Liver (tissue), 9 donors: Measurements from ENCODE around the gene ZER1. TPM values are rescaled to one million over a fixed set of nuclear protein-coding genes. Genes with fewer than 3 reads are reported as not detected.
"Not testable (repeated sequence)": the region's sequence is repeated elsewhere in the genome, so short reads cannot be mapped to it uniquely, and the experiment has no call there.

ENCODE experiments used
- DNase-seq: peaks from one replicate; pipeline ENCODE4 v3.0.0-alpha.2; 2017; ENCODE audit warnings: low spot score
- H3K27ac ChIP-seq, 2 donors: one replicate each; pipeline ENCODE4 v1.7.0; 2013; ENCODE audit warnings: inconsistent platforms in 2 of 2, low read length in 2 of 2, control low read depth in 1 of 2, low read depth in 1 of 2, mild to moderate bottlenecking in 1 of 2
- H3K27me3 ChIP-seq, 4 donors: one replicate each; pipeline versions ENCODE4 v1.6.1 to v1.7.0; 2013; ENCODE audit warnings: low read length in 3 of 4, inconsistent platforms in 1 of 4, mild to moderate bottlenecking in 1 of 4, moderate library complexity in 1 of 4; ENCODE audit not compliant: control insufficient read depth in 4 of 4, insufficient read depth in 4 of 4
- H3K36me3 ChIP-seq, 4 donors: one replicate each; pipeline versions ENCODE4 v1.6.1 to v1.7.0; 2013; ENCODE audit warnings: low read length in 3 of 4, mild to moderate bottlenecking in 3 of 4, low read depth in 1 of 4, moderate library complexity in 1 of 4; ENCODE audit not compliant: control insufficient read depth in 4 of 4, insufficient read depth in 3 of 4
- H3K4me1 ChIP-seq, 4 donors: one replicate each; pipeline versions ENCODE4 v1.6.1 to v1.7.0; 2013; ENCODE audit warnings: low read length in 3 of 4, mild to moderate bottlenecking in 3 of 4, moderate library complexity in 1 of 4; ENCODE audit not compliant: control insufficient read depth in 4 of 4, insufficient read depth in 4 of 4
- H3K4me3 ChIP-seq, 3 donors: one replicate each; pipeline versions ENCODE4 v1.6.1 to v1.7.0; 2013; ENCODE audit warnings: low read length in 3 of 3, control low read depth in 1 of 3, low read depth in 1 of 3, mild to moderate bottlenecking in 1 of 3
- H3K9ac ChIP-seq, 2 donors: one replicate each; pipeline ENCODE4 v1.7.0; 2013; ENCODE audit warnings: low read length in 2 of 2, mild to moderate bottlenecking in 2 of 2, moderate library complexity in 2 of 2, control low read depth in 1 of 2, low read depth in 1 of 2
- H3K9me3 ChIP-seq, 4 donors: one replicate each; pipeline versions ENCODE4 v1.6.1 to v1.7.0; 2013; ENCODE audit warnings: low read length in 3 of 4; ENCODE audit not compliant: control insufficient read depth in 4 of 4
- ATF3 ChIP-seq: IDR thresholded peaks from 2 replicates; pipeline ENCODE4 v1.6.1; 2016; ENCODE audit warnings: antibody characterized with exemption
- CTCF ChIP-seq: fragments of 150-350 bp; IDR thresholded peaks from 2 replicates; pipeline ENCODE4 v1.5.1; 2017; ENCODE audit warnings: improper control_type of control experiment, low read depth, low read length; ENCODE audit not compliant: missing input control
- EGR1 ChIP-seq, 2 donors: IDR thresholded peaks; 2 replicates each; pipeline ENCODE4 v1.6.1; 2016 to 2018; ENCODE audit warnings: antibody characterized with exemption in 2 of 2, low read depth in 2 of 2
- FOXA1 ChIP-seq: IDR thresholded peaks from 2 replicates; pipeline ENCODE4 v1.6.1; 2016; ENCODE audit warnings: antibody characterized with exemption
- FOXA2 ChIP-seq: IDR thresholded peaks from 2 replicates; pipeline ENCODE4 v1.6.1; 2016; ENCODE audit warnings: antibody characterized with exemption
- GABPA ChIP-seq, 2 donors: IDR thresholded peaks in 1 of 2; conservative IDR thresholded peaks in 1 of 2; 2 replicates each; pipeline ENCODE4 v1.6.1; 2016; ENCODE audit warnings: antibody characterized with exemption in 2 of 2, mild to moderate bottlenecking in 1 of 2, moderate library complexity in 1 of 2
- HNF4A ChIP-seq, 2 donors: conservative IDR thresholded peaks; 2 replicates each; pipeline ENCODE4 v1.6.1; 2016; ENCODE audit warnings: antibody characterized with exemption in 2 of 2, mild to moderate bottlenecking in 2 of 2
- HNF4G ChIP-seq: IDR thresholded peaks from 2 replicates; pipeline ENCODE4 v1.6.1; 2016; ENCODE audit warnings: antibody characterized with exemption
- JUND ChIP-seq, 2 donors: IDR thresholded peaks; 2 replicates each; pipeline ENCODE4 v1.6.1; 2016; ENCODE audit warnings: antibody characterized with exemption in 2 of 2
- MAX ChIP-seq: IDR thresholded peaks from 2 replicates; pipeline ENCODE4 v1.6.1; 2016; ENCODE audit warnings: antibody characterized with exemption
- NR2F2 ChIP-seq: IDR thresholded peaks from 2 replicates; pipeline ENCODE4 v1.6.1; 2016; ENCODE audit warnings: antibody characterized with exemption
- RAD21 ChIP-seq, 2 donors: IDR thresholded peaks; 2 replicates each; pipeline ENCODE4 v1.6.1; 2016; ENCODE audit warnings: antibody characterized with exemption in 2 of 2, mild to moderate bottlenecking in 2 of 2
- REST ChIP-seq: IDR thresholded peaks from 2 replicates; pipeline ENCODE4 v1.6.1; 2016; ENCODE audit warnings: antibody characterized with exemption, mild to moderate bottlenecking
- RXRA ChIP-seq, 2 donors: IDR thresholded peaks; 2 replicates each; pipeline ENCODE4 v1.6.1; 2017 to 2018; ENCODE audit warnings: antibody characterized with exemption in 2 of 2, mild to moderate bottlenecking in 1 of 2
- SP1 ChIP-seq: IDR thresholded peaks from 2 replicates; pipeline ENCODE4 v1.6.1; 2018; ENCODE audit warnings: antibody characterized with exemption, mild to moderate bottlenecking
- TAF1 ChIP-seq: conservative IDR thresholded peaks from 2 replicates; pipeline ENCODE4 v1.6.1; 2016; ENCODE audit warnings: antibody characterized with exemption, mild to moderate bottlenecking
- YY1 ChIP-seq: IDR thresholded peaks from 2 replicates; pipeline ENCODE4 v1.6.1; 2016; ENCODE audit warnings: antibody characterized with exemption, mild to moderate bottlenecking
- ZBTB33 ChIP-seq: IDR thresholded peaks from 2 replicates; pipeline ENCODE4 v1.6.1; 2016; ENCODE audit warnings: antibody characterized with exemption
- WGBS: extraction: QIAGEN DNeasy Blood & Tissue Kit; methylation state at CpG from one replicate; pipeline ENCODE4 v1.1.7; 2013; 5-methylcytosine and 5-hydroxymethylcytosine counted together
- polyA plus RNA-seq, 2 donors: library from polyadenylated mRNA; stranded (reverse) in 1 of 2; unstranded in 1 of 2; fragments of 200-250 nt in 1 of 2; fragments of >200 nt in 1 of 2; fragmentation: Nextera tagmentation in 1 of 2; extraction: Ambion mirVana in 1 of 2; gene quantifications; one replicate each; pipeline versions ENCODE4 v1.2.1 to v1.2.3, GENCODE V29; 2013 to 2015
- total RNA-seq, 2 donors: library from RNA; depleted of rRNA; stranded (reverse); fragments of >200 nt; gene quantifications; one replicate each; pipeline ENCODE4 v1.2.3, GENCODE V29; 2014
- donor health status: healthy.
- donor health status: healthy.
- donor health status: healthy.
- donor health status: healthy.
- donor health status: healthy.

The ZER1 gene
- total and polyA plus RNA-seq, 4 donors = 7.6 to 29.1 (median 15.8) TPM

GRCh38 chr9:128798896-128799295 is 27.2 kb upstream of the ZER1 start (continued):
- TF ChIP-seq SP1 = no peak

GRCh38 chr9:128794961-128795360 is 23.2 kb upstream of the ZER1 start:
- Histone ChIP-seq H3K4me1 (peaks cover 0 to 26% (median 19%) of the 10 kb centered on the region in 4 donors), H3K36me3 (peaks cover 2 to 51% (median 28%) of the 10 kb centered on the region in 4 donors)
- DNase-seq, H3K27me3 ChIP-seq, H3K27ac ChIP-seq, H3K9me3 ChIP-seq, H3K9ac ChIP-seq, H3K4me3 ChIP-seq: not testable (repeated sequence)
- WGBS = 49% methylated on average over 2 of the region's 2 CpGs

GRCh38 chr9:128792978-128793686 is 21.4 kb upstream of the ZER1 start:
- DNase-seq = no peak
- Histone ChIP-seq H3K4me3 (no peak overlapping the region), H3K27ac (no peak overlapping the region), H3K36me3 (peaks cover 2 to 34% (median 15%) of the 10 kb centered on the region in 4 donors), H3K4me1 (peaks cover 3 to 34% (median 26%) of the 10 kb centered on the region in 4 donors), H3K9me3 (no peaks in the 10 kb centered on the region), H3K27me3 (no peaks in the 10 kb centered on the region), H3K9ac (no peak overlapping the region)
- 71% methylated on average over 8 of the region's 8 CpGs for WGBS
- TF ChIP-seq GABPA (IDR thresholded peaks at IDR 0.05 in 1 of 2, conservative IDR thresholded peaks at IDR 0.05 in 1 of 2) = no peak
- TF ChIP-seq CTCF = no peak
- peak; percentile 67 to 86 for TF ChIP-seq HNF4A (conservative IDR thresholded peaks at IDR 0.05)
- TF ChIP-seq HNF4G = peak; percentile 38
- no peak for TF ChIP-seq ATF3
- TF ChIP-seq REST = no peak
- TF ChIP-seq SP1 = peak; percentile 37
- no peak for TF ChIP-seq FOXA2
- no peak for TF ChIP-seq JUND (IDR thresholded peaks at IDR 0.05)
- no peak for TF ChIP-seq TAF1
- no peak for TF ChIP-seq YY1
- no peak for TF ChIP-seq EGR1 (IDR thresholded peaks at IDR 0.05; ENCODE audit: low read depth in 2 of 2)
- TF ChIP-seq MAX = no peak
- TF ChIP-seq ZBTB33 = no peak
- no peak for TF ChIP-seq NR2F2
- no peak for TF ChIP-seq FOXA1
- TF ChIP-seq RXRA (IDR thresholded peaks at IDR 0.05) = peak; percentile 42 to 48
- no peak for TF ChIP-seq RAD21 (IDR thresholded peaks at IDR 0.05)
